22Rv1 (cell line): ENCODE results near the gene SH3RF3.
"Not testable (repeated sequence)": the region's sequence is repeated elsewhere in the genome, so short reads cannot be mapped to it uniquely, and the experiment has no call there.

Experiments
- H3K27ac ChIP-seq: fragments of 450-650 bp; 2 replicates; pipeline ENCODE4 v1.5.1; 2017
- ZFX ChIP-seq: fragments of 450-650 bp; IDR thresholded peaks from 2 replicates; pipeline ENCODE4 v1.6.1; 2017; ENCODE audit warnings: antibody characterized with exemption, borderline replicate concordance
- TF ChIP-seq, protein P1 (sequence below): fragments of 450-650 bp; IDR thresholded peaks from 2 replicates; pipeline ENCODE4 v1.5.1; 2017; ENCODE audit warnings: mild to moderate bottlenecking

SH3RF3 gene

GRCh38 chr2:109098251-109098920 is 30.6 kb upstream of the SH3RF3 start:
- no peak overlapping the region for H3K27ac ChIP-seq
- TF ChIP-seq, protein P1, sequence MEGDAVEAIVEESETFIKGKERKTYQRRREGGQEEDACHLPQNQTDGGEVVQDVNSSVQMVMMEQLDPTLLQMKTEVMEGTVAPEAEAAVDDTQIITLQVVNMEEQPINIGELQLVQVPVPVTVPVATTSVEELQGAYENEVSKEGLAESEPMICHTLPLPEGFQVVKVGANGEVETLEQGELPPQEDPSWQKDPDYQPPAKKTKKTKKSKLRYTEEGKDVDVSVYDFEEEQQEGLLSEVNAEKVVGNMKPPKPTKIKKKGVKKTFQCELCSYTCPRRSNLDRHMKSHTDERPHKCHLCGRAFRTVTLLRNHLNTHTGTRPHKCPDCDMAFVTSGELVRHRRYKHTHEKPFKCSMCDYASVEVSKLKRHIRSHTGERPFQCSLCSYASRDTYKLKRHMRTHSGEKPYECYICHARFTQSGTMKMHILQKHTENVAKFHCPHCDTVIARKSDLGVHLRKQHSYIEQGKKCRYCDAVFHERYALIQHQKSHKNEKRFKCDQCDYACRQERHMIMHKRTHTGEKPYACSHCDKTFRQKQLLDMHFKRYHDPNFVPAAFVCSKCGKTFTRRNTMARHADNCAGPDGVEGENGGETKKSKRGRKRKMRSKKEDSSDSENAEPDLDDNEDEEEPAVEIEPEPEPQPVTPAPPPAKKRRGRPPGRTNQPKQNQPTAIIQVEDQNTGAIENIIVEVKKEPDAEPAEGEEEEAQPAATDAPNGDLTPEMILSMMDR: no peak

DNA sequence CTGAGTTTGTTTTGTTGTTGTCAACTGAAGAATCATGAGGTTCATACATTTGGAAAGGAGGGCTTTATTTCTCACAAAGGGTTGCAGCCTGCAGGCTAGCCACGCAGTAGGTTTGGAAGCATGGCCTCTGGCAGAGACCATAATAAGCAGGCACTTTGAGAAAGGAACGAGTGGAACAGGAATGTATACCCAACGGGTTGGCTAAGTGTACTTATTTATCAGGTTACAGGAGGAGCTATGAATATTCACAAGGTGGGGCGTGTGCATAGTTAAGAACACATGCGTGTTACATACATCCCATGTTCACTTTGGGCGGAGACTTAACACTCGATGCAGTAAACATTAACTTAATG is 30.1 kb upstream of the SH3RF3 start:
- H3K27ac ChIP-seq: no peak overlapping the region
- TF ChIP-seq ZFX: no peak
- TF ChIP-seq, protein P1: no peak

- no peak overlapping the region for H3K27ac ChIP-seq
- no peak for TF ChIP-seq ZFX
- TF ChIP-seq, protein P1: no peak
These were observed 26.3 kb upstream of the SH3RF3 start for GRCh38 chr2:109102588-109103233.

DNA sequence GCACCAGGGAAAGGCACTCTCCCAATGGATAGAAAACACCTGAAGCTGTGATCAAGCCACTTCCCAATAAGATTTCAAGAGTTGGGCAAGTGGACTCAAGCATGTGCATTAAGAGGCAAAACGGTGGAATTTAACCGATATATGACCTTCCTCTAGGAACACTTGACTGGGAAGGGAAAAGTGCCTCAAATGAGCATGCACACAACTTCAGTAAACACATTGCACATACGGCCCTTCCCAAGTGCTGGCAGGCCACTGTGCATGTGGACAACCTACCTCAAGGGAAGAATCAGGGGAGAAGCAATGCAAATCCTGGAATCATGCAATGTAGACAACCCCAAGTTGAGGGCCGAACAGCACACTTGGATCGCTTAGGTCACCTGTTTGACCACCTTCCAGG is 23.9 kb upstream of the SH3RF3 start:
- TF ChIP-seq ZFX: no peak
- TF ChIP-seq, protein P1: no peak
- H3K27ac ChIP-seq: no peak overlapping the region

- no peak overlapping the region for H3K27ac ChIP-seq
- TF ChIP-seq ZFX: no peak
These were observed 20.3 kb upstream of the SH3RF3 start for GRCh38 chr2:109108740-109109139.

DNA sequence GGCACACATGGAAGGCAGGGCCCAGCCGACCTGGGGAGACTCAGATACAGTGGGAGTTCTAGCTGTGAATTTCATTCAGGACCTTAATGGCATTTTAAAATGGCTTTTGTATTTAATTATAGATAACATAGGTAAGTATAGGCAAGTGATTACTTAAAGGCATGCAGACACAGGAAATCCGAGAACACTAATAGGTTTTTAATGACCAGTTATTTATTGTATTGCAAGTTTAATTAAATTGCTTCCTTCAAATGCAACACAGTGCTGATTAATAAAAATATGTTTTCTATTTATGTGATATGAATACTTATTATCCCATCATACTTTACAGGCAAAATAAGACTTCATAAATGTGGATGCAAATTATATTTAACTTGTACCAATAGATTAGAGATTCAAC is 19.7 kb upstream of the SH3RF3 start:
- no peak overlapping the region for H3K27ac ChIP-seq
- no peak for TF ChIP-seq ZFX
- TF ChIP-seq, protein P1: no peak

DNA sequence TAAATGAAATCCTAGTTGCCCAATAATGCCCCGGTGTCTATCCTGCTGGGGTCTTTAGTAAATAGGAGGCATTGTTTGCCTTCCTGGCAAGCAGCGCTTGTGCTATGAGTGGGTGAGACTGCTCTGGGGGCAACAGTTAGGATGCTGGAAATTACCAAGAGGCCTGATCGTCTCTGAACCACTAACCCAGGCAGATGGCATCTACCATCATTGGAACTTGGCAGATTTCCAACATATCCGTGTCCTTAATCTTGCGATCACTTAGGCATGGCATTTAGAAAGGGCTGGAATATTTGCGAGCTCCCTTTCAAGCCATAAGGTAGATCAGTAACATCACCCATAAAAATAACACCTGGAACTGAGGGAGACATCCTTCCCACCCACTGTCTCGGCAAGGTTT is 18.8 kb upstream of the SH3RF3 start:
- no peak overlapping the region for H3K27ac ChIP-seq
- TF ChIP-seq, protein P1: no peak
- TF ChIP-seq ZFX: no peak

- H3K27ac ChIP-seq: not testable (repeated sequence)
These were observed 11.8 kb upstream of the SH3RF3 start for GRCh38 chr2:109117181-109117580.
